Uterus (tissue), 2 donors: ENCODE results near the gene TLE1.

Experiments
- POLR2A ChIP-seq, 2 donors: fragments of 450-650 bp; IDR thresholded peaks; one replicate each; pipeline ENCODE4 v1.6.1; 2016; ENCODE audit warnings: antibody characterized with exemption in 2 of 2, mild to moderate bottlenecking in 1 of 2, moderate library complexity in 1 of 2
- TF ChIP-seq, protein P1 (sequence below), 4 experiments: fragments of 200-600 bp in 2 of 4; fragments of 450-650 bp in 2 of 4; sonication (generic) in 2 of 4; IDR thresholded peaks; one replicate each; pipeline ENCODE4 v1.5.1; 2016 to 2019; ENCODE audit warnings: antibody characterized with exemption in 4 of 4, mild to moderate bottlenecking in 2 of 4, moderate library complexity in 1 of 4

GRCh38 chr9:81621118-81621517, 68.2 kb downstream of the TLE1 start:
- TF ChIP-seq POLR2A (IDR thresholded peaks at IDR 0.05), result no peak
- TF ChIP-seq, protein P1, sequence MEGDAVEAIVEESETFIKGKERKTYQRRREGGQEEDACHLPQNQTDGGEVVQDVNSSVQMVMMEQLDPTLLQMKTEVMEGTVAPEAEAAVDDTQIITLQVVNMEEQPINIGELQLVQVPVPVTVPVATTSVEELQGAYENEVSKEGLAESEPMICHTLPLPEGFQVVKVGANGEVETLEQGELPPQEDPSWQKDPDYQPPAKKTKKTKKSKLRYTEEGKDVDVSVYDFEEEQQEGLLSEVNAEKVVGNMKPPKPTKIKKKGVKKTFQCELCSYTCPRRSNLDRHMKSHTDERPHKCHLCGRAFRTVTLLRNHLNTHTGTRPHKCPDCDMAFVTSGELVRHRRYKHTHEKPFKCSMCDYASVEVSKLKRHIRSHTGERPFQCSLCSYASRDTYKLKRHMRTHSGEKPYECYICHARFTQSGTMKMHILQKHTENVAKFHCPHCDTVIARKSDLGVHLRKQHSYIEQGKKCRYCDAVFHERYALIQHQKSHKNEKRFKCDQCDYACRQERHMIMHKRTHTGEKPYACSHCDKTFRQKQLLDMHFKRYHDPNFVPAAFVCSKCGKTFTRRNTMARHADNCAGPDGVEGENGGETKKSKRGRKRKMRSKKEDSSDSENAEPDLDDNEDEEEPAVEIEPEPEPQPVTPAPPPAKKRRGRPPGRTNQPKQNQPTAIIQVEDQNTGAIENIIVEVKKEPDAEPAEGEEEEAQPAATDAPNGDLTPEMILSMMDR (IDR thresholded peaks at IDR 0.05), result no peak
